ENCODE results near the gene KHDC1.
"Not testable (repeated sequence)": the region's sequence is repeated elsewhere in the genome, so short reads cannot be mapped to it uniquely, and the experiment has no call there.

The KHDC1 gene

DNA sequence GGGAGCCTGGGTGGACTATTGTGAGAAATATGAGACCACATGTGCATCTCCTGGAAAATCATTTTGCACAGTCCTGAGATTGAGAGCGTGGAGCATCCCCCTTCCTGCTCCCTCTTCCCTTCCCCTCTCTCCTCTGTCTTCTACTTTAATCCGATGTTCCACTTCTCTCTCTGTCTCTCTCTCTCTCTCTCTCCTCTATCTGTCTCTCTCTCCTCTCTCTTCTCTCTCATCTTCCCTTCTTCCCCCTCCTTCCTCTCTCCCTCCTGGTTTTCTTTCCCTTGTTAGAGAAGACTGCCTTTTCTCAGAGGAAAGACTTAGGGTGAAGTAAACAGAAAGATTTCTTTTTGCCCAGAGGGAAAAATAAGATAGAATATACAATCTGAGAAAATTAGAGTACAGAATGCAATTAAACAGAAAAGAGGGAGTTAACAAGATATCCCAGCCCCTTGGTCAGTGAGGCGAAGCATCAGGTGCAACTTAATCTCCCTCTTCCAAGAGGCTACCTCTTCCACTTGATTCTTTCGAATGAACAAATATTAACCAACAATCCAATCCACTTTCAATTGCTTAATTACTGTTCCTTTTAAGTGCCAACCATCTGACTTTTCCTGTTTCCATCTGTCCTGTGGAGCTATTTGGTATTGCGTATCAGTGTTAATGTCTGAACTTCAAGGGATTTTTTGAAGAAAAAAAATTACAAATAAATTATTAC is 14.6 kb downstream of the KHDC1 start:
- no peak for DNase-seq

DNA sequence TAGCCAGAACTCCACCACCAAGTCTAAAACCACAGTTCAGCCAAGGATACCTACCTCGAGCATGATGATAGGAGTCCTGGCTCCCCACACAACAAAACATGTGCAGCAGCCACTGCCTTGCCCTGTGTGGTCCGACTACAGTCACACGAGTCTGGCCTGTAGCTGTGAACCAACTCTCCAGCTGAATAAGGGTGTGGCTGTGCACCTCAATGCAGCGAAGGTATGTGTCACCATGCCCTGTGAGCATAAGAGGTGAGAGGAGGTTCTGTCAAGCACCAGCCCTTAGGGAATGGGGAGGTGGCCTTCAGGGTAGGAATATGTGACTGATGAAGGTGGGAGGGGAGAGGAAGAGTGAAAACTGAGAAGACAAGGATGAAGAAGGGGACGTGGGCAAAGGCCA is 21.0 kb downstream of the KHDC1 start:
- no peak for DNase-seq

DNA sequence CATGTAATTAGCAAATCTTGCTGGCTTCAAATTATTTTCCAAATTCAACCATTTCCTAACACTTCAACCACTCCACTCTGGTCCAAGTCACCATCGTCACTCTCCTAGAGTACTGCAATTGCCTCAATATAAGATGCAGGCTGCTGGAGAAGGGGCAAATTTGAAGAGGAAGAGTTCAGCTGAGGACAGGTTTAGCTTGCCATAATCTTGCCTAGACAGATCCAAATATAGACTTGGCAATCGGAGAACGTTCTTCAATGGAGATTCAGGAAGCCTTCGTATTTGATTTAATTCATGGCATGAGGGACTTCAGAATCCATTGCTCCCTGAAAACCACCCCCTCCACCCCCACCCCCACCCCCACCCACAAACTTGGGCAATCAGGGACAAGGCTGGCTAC is 22.3 kb downstream of the KHDC1 start:
- DNase-seq: no peak

DNA sequence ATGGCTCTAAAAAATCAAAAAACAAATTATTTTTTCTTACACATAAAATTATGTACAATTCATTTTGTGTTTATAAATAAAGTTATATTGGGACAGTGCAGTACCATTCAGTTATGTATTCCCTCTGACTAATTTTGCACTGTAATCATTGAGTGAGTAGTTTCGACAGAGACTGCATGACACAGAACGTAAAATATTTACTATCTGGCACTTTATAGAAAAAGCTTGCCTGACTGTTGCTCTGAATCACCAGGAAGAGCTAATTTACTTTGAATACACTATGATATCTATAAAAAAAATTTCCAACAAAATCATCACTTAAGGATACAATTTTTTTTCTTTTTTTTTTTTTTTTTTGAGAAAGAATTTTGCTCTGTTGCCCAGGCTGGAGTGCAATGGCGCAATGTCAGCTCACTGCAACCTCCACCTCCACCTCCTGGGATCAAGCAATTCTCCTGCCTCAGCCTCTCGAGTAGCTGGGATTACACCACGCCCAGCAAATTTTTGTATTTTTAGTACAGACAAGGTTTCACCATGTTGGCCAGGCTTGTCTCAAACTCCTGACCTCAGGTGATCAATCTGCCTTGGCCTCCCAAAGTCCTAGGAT is 26.7 kb downstream of the KHDC1 start:
- DNase-seq: no peak

DNA sequence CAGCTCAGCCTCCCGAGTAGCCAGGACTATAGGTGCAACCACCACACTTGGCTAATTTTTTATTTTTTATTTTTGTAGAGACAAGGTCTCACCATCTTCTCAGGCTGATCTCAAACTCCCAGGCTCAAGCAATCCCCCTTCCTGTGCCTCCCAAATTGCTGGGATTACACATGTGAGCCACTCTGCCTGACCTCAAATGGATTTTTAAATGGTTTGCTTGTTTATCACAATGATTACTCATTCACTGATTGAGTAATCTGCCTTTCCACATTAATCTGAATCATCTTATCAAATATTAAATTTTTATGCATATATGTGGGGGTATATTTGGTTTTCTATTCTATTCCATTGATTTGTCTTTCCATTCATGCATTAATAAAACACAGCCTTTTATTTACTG is 28.3 kb downstream of the KHDC1 start:
- DNase-seq: no peak

DNA sequence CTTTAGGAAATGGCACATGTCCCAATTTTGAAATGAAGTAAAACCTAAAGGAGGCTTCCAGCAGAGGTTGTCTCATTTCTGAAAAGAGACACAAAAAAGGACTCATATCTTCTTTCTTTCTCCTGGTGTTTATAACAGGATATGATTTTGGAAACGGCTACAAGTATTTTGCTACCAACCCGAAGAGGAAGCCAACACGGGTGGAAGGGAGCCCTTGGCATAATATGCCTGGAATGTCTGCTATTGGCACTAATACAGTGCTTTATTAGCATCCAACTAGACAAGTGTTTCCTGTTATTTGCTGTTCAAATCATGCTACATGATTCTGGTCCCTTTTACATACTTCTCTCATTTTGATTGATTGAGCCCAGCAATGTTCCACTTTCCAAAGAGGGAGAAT is 29.0 kb downstream of the KHDC1 start:
- DNase-seq: not testable (repeated sequence)

DNA sequence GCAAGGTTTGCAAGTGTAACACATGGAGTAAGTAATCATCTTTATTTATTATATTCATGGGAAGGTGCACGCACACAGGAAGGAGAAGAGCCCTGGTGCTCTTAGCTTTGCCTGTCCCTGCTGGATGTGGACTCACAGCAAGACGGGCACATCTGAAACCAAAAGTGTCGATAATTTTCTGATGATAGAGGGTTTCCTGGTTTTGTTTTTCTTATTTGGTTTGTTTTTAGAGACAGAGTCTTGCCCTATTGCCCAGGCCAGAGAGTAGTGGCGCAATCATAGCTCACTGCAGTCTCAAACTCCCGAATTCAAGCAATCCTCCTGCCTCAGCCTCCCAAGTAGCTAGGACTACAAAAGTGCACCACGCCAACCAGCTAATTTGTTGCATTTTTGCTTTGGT is 29.9 kb downstream of the KHDC1 start:
- no peak for DNase-seq

DNA sequence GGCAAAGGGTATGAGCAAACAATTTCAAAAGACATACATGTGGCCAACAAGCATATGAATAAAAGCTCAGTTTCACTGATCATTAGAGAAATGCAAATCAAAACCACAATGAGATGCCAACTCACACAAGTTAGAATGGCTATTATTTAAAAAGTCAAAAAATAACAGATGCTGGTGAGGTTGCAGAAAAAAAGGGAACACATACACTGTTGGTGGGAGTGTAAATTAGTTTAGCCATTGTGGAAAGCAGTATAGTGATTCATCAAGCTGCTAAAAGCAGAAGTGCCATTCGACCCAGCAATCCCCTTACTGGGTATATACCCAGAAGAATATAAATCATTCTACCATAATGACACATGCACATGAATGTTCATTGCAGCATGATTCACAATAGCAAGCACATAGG is 31.0 kb downstream of the KHDC1 start:
- DNase-seq: no peak

DNA sequence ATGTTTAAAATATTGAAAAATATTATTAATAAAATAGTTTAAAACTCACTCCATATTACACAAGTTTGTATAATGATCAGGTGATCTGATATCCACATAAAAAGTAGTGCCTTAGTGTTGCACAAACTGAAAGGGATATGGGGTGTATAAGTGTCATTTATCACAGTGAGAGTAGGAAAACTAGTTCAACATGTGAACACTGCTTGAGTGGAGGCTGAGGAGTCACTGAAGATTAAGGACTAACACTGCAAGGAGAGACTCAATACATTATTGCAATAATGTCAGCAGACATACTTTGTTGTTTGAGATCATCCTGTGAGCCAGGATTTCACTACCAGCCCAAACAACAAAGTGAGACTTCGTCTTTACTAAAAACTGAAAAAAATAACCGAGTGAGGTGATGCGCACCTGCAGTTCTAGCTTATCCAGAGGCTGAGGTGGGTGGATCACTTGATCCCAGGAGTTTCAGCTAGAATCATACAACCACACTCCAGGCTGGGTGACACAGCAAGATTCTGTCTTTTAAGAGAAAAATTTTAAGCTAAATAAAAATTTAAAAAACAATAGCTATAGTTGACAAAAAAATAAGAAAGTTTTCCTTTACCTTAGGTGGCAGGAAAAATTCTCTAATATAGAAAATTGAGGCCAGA is 35.3 kb downstream of the KHDC1 start:
- no peak for DNase-seq

DNA sequence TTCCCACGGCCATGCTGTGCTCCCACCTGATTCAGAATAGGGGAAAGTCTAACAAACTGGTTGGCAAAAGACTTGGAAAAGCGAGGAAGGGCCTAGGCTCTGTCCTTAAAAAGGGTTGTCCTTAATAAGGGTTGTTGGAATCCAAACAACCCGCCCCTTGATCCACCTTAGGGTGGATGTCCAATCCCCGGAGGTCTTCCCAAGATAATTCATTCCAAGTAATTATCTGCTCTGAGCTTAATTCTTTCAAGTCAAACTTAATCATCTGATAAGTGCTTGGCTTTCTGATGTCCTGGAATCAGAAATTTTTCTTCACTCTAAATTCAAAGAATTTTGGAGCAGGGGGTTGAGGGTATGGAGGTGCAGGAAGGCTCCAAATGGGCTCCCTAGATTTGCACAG is 37.6 kb downstream of the KHDC1 start, which contains the start of gene KHDC1L:
Gene KHDC1L (minus strand): TSS at position 101 of the 400 bp plus-strand sequence. CDS start 88 bp downstream, at position 13.
- DNase-seq: no peak

DNA sequence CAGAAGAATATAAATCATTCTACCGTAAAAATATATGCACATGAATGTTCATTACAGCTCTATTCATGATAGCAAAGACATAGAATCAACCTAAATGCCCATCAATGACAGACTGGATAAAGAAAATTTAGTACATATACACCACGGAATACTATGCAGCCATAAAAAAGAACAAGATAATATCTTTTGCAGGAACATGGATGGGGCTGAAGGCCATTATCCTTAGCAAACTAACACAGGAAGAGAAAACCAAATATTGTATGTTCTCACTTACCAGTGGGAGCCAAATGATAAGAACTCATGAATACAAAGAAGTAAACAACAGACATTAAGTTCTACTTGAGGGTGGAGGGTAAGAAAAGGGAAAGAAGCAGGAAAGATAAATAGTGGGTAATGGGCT is 46.1 kb downstream of the KHDC1 start:
- DNase-seq: no peak

DNA sequence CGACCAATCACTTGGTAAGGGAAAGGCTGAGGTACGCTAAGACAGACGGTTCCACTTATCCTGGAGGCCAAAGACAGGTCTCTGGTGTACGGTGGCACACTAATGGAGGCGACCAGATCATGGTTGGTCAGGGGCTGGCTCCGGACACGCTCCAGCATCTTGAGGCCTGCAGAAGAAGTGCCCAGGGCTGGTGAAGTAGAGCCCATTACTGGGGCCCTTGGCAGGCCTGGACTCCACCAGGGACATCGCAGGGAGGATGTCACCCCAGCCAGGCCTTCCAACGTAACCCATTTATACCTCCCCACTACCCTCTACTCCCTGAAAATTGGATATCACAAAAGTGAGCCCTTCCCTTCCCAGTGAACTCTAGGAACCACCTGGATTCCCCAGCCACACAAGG is 53.9 kb downstream of the KHDC1 start:
- no peak for DNase-seq

DNA sequence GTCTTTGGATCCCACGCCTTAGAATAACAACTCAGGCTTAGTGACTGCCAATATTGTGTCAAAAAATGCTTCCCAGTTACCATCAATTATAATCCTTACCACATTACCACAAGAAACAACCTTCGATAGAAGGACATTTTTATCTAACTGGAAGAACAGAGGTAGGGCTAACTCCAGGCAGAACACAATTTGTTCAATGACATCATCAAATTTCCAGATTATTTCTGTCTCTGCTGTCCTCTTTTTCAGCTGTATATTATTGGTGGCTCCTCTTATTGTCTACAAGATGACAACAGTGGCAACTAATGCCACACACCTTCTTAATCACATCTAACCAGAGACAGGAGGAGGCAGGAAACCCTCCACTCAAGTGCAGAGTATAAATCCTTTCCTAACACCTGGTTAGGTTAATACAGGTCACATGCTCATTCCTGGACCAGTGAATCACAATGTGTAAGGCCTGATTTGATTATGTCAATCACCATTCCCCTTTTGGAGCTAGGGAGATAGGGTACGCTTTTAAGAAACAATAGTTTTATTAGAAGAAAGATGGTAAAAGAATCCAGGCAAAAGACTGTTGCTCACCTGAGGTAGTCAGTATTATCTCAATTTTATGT is 55.7 kb downstream of the KHDC1 start:
- DNase-seq: no peak

DNA sequence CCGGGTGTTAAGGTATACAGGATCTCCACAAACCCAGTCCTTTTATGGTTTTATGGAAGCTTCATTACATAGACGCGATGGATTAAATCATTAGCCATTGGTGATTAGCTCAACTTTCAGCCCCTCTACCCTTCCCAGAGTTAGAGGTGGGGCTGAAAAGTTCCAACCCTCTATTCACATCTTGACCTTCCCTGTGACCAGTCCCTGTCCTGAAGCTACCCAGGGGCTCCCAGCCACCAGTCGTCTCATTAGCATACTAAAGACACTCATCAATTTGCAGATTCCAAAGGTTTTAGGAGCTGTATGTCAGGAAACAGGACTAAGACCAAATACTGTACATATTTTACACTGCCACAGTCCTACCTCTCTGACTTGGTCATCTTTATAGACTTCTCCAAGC is 58.7 kb downstream of the KHDC1 start:
- DNase-seq: no peak

DNA sequence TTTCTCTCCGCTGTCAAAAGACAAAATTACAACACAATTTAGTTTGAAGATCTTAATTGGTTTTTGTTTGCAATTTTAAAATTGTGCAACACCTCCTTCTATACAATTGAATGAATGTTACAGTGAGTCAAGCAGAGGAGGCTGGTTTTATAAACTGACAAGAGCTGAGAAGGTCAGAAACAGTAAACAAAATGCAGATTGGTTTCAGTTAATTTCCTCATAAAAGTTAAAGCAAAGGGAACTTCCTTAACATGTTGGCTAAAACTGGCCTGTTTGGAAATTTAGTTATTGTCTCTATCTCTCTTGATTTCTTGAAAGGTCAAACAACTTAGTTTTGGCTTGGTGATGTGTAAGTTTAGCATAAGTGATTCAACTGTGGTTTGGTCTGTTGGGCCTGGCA is 59.9 kb downstream of the KHDC1 start:
- DNase-seq: no peak

DNA sequence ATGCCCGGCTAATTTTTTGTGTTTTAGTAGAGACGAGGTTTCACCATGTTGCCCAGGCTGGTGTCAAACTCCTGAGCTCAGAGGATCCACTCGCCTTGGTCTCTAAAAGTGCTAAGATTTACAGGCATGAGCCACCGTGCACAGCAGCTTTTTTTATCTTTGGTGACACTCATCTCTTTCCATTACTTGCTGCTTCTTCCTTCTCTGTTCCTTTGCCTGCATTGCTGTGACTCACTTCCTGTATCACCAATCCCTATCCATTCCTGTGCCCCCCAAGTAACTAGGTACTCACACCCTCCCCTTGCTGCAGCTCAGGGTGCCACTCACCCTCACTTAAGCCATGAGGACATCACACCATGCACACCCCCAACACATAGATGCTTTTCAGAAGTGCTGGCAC is 62.3 kb downstream of the KHDC1 start:
- DNase-seq: no peak

DNA sequence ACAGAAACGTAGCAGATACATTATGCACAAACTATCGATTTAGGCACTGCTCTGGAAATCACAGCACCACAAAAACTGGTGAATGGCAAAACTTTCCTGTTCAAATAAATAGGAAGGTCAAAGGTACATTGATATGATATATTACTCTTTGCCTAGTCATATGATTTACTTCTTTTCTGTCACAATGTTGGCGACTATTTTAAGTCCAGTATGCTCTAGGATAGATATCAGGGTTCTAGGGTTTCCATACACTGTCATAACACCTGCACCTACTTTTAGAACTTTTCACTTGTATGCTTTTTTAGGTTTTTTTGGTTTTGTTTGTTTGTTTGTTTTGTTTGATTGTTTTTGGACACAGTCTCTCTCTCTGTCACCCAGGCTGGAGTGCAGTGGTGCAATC is 62.7 kb downstream of the KHDC1 start:
- no peak for DNase-seq

DNA sequence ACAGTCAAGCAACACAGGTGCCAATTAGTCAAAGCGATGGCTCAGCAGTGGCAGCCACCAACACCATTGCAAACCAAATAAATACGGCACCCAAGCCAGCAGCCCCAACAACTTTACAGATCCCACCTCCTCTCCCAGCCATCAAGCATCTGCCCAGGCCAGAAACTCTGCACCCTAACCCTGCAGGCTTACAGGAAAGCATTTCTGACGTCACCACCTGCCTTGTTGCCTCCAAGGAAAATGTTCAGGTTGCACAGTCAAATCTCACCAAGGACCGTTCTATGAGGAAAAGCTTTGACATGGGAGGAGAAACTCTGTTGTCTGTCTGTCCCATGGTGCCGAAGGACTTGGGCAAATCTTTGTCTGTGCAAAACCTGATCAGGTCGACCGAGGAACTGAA is 68.3 kb downstream of the KHDC1 start:
- DNase-seq: no peak

DNA sequence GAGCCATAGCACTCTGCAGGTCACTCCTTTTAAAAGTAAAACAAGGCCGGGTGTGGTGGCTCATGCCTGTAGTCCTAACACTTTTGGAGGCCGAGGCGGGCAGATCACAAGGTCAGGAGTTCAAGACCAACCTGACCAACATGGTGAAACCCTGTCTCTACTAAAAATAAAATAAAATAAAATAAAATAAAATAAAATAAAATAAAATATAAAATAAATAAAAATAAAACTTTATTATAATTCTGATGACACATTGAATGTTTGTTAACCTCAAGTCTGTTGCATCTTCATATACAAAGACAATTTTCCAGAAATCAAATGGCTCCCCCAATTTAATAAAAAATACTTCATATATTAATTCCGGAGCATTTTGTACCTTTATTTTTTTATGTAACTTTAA is 69.7 kb downstream of the KHDC1 start:
- DNase-seq: not testable (repeated sequence)

Measured in CD4-positive, alpha-beta T cell treated with Interferon gamma for 1 hour (primary cell).